Mesodermal cell (in vitro differentiated cells): ENCODE measurements around the gene NSD2.
A peak's percentile ranks its signal among the peaks of the same experiment; 100 is the strongest.

ENCODE experiments used
- H3K27ac ChIP-seq: 2 replicates; pipeline ENCODE4 v1.7.0; 2013; ENCODE audit warnings: mild to moderate bottlenecking, low read depth, low read length, moderate library complexity; ENCODE audit not compliant: severe bottlenecking
- H3K36me3 ChIP-seq: 2 replicates; pipeline ENCODE4 v1.7.1; 2013; ENCODE audit warnings: mild to moderate bottlenecking, low read length, moderate library complexity; ENCODE audit not compliant: control insufficient read depth, insufficient read depth
- H3K4me1 ChIP-seq: one replicate; pipeline ENCODE4 v1.7.1; 2013; ENCODE audit warnings: mild to moderate bottlenecking, low read length; ENCODE audit not compliant: insufficient read depth, control insufficient read depth, poor library complexity, severe bottlenecking
- H3K4me3 ChIP-seq: 2 replicates; pipeline ENCODE4 v1.7.0; 2013; ENCODE audit warnings: low read length, control low read depth, mild to moderate bottlenecking; ENCODE audit not compliant: insufficient read depth, poor library complexity, severe bottlenecking; ENCODE audit errors: extremely low read depth
- H3K9me3 ChIP-seq: 2 replicates; pipeline ENCODE4 v1.7.1; 2013; ENCODE audit warnings: mild to moderate bottlenecking, low read length, moderate library complexity; ENCODE audit not compliant: control insufficient read depth
- WGBS, 2 experiments: methylation state at CpG; one replicate each; pipeline ENCODE4 v1.1.5; 2013; ENCODE audit warnings: missing lambda C conversion rate in 2 of 2; ENCODE audit not compliant: insufficient coverage in 2 of 2; 5-methylcytosine and 5-hydroxymethylcytosine counted together

NSD2 gene

DNA sequence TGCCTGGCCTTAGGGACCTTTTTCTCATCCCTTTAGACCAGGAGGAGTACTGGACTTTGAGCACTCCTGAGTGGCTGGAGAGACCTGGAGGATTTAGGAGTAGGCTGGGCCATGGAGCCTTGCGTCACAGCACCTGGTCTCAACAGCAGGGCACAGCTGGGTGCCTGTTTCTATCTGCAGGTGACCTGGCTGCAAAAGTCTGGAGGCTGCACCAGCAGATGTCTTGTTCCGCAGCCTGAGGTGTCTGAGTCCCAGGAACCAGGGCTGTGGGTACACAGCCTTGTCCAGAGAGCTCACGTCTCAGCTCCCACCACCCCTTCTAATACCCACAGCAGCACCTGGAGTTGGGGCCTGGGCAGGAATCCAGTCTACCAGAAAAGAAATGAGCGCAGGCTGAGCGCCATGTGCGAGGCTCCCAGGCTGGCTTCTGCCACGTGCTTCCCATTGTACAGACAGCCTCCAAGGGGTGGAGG is 5.0 kb upstream of the NSD2 start:
- H3K27ac ChIP-seq, result no peak overlapping the region
- peaks cover 4% of the 10 kb centered on the region for H3K4me1 ChIP-seq

DNA sequence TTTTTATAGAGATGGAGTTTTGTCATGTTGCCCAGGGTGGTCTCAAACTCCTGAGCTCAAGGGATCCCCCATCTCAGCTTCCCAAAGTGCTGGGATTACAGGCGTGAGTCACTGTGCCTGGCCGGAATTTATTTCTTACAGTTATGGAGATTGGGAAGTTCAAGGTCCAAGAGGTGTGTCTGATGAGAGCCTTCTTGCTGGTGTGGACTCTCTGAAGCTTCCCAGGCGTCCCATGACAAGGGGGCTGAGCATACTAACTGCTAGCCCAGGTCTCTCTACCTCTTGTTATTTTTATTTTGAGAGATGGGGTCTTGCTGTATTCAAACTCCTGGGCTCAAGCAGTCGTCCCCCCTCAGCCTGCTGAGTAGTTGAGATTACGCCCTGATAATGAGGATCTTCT is 2.9 kb upstream of the NSD2 start:
- 77 to 78% methylated on average over 4 to 5 of the region's 5 CpGs for WGBS, 2 experiments
- H3K36me3 ChIP-seq, result no peaks in the 10 kb centered on the region
- H3K9me3 ChIP-seq, result no peaks in the 10 kb centered on the region
- H3K4me3 ChIP-seq, result no peak overlapping the region
- H3K27ac ChIP-seq, result no peak overlapping the region
- peaks cover 7% of the 10 kb centered on the region for H3K4me1 ChIP-seq

More for the DNA sequence above, 5.0 kb upstream of the NSD2 start:
- no peaks in the 10 kb centered on the region for H3K9me3 ChIP-seq
- WGBS, 2 experiments, result 91 to 100% methylated on average over 5 to 7 of the region's 7 CpGs
- H3K36me3 ChIP-seq, result no peaks in the 10 kb centered on the region
- H3K4me3 ChIP-seq, result no peak overlapping the region

DNA sequence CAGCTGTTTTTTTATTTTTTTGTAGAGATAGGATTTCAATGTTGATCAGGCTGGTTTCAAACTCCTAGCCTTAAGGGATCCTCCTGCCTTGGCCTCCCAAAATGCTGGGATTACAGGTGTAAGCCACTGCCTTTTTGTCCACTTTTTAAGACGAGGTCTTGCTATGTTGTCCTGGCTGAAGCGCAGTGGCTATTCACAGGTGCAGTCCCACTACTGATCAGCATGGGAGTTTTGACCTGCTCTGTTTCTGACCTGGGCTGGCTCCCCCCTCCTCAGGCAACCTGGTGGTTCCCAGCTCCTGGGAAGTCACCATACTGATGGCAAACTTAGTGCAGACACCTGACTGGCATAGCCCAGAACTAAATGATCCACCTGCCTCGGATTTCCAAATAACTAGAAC is 2.3 kb upstream of the NSD2 start:
- no peaks in the 10 kb centered on the region for H3K9me3 ChIP-seq
- no peak overlapping the region for H3K4me3 ChIP-seq
- H3K4me1 ChIP-seq, result peaks cover 12% of the 10 kb centered on the region
- H3K27ac ChIP-seq, result no peak overlapping the region
- no peaks in the 10 kb centered on the region for H3K36me3 ChIP-seq
- WGBS, 2 experiments, result 96 to 98% methylated on average over 3 of the region's 3 CpGs

DNA sequence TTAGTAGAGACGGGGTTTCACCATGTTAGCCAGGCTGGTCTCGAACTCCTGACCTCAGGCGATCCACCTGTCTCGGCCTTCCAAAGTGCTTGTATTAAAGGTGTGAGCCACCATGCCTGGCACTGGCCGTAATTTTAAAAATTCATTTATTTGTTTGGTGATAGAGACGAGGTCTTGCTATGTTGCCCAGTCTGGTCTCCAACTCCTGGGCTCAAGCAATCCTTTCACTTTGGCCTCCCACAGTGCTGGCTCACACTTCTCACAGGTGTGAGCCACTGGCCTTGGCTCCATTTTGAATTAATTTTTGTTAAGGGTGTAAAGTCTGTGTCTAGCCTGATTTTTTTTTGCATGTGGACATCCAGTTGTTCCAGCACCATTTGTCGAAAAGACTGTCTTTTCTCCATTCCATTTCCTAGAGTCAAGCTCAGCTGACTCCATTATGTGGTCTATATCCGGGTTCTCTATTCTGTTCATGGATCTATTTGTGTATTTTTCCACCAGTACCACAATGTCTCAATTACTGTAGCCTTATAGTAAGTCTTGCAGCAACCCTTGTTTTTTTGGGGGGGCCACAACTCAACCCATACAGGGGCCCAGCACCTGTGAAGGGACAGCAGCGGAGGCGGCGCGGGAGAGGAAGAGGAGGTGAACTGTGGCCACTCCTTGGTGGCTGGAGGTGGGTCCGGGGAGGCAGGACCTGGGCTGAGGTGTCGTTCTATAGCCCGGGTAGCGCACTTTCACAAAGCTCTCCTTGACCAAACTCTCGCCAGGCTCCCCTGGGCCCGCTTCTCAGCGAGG is 1.5 kb upstream of the NSD2 start:
- H3K36me3 ChIP-seq, result peaks cover 6% of the 10 kb centered on the region
- H3K4me1 ChIP-seq, result peaks cover 12% of the 10 kb centered on the region
- 42 to 51% methylated on average over 12 to 16 of the region's 19 CpGs for WGBS, 2 experiments
- no peaks in the 10 kb centered on the region for H3K9me3 ChIP-seq
- peak overlapping the region; percentile 62 for H3K4me3 ChIP-seq
- H3K27ac ChIP-seq, result peak overlapping the region; percentile 94

DNA sequence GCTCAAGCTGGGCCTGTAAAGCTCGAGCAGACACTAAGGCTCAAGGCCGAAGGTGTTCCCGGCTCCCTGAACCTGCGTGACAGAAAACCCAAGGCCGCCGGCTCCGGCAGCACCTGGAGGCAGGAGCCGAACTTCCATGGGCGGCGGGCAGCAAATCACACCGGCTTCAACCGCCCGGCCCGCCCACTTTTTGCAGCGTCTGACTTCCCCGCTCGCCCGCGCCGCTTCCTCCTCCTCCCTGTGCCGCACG is 940 bp upstream of the NSD2 start:
- peaks cover 12% of the 10 kb centered on the region for H3K4me1 ChIP-seq
- 0% methylated on average over 20 to 21 of the region's 22 CpGs for whole genome bisulfite sequencing, 2 experiments

DNA sequence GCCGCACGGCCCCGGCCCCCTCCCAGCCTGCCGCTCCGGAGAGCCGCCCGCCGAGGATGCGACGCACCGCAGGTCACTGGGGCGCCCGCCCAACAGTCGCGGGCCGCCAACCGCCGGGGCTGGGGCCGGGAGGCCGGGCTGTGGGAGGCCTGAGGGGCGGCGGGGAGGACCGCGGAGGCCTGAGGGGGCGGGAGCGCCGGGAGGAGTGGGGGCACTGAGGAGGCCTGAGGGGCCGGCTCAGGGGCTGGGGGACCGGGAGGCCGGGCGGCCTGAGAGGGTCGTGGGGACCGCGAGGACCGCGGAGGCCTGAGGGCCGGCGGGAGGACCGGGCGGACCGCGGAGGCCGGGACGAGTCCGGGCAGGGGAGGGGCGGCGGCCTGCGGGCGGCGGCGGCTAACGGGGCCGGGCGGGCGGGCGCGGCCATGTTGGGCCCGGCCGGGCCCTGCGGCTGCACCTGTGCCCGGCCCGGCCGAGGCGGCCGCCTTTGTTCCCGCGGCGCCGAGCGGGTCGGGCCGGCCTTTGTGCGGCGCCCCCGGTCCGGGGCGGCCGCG is 353 bp downstream of the NSD2 start:
- H3K4me3 ChIP-seq, result peak overlapping the region; percentile 82
- peaks cover 12% of the 10 kb centered on the region for H3K4me1 ChIP-seq
- peaks cover 9% of the 10 kb centered on the region for H3K36me3 ChIP-seq
- peak overlapping the region; percentile 88 for H3K27ac ChIP-seq
- WGBS, 2 experiments, result 0% methylated on average over 45 to 57 of the region's 79 CpGs
- no peaks in the 10 kb centered on the region for H3K9me3 ChIP-seq

More for the DNA sequence above, 940 bp upstream of the NSD2 start:
- Histone ChIP-seq H3K4me3 (peak overlapping the region; percentile 62), H3K9me3 (no peaks in the 10 kb centered on the region), H3K27ac (peak overlapping the region; percentile 94), H3K36me3 (peaks cover 9% of the 10 kb centered on the region)

DNA sequence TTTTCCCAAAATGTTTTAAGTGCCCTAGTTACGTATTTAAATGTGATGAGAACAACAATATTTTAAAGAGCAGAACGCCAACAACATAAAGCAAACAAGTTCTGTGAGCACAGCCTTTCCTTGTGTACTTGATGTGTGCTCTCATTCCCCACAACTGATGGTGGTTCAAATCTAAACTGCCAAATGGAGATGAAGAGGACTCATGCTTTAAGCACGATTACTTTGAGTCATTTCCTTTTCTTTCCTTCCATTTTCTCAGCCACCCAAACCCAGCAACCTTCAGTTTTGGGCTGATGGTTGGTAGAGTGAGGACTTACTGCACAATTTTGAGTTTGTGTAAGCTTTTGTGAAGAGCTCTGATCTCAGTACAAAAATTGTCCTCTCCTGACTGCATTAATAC is 1.7 kb downstream of the NSD2 start:
- Histone ChIP-seq H3K27ac (no peak overlapping the region), H3K4me3 (peak overlapping the region; percentile 82), H3K36me3 (peaks cover 13% of the 10 kb centered on the region), H3K4me1 (peaks cover 14% of the 10 kb centered on the region), H3K9me3 (no peaks in the 10 kb centered on the region)
- 50 to 70% methylated on average over 1 to 2 of the region's 3 CpGs for WGBS, 2 experiments

DNA sequence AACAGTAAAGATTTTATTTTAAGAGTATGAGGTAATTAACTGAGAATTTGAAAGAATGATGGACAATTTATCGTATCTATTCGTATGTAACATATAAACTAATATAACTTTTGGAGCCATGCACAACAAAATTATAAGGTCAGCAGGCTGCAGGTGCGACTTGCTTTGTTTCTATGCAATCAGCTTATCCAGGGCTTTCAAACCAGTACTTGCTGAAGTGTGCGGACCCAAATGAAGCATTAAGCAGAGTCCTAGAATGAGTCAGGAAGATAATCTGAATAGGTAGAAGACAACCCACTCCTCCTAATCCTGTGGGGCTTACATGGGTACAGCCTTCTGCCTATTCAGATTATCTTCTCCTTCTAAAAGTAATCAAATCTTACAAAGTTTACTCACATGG is 2.1 kb downstream of the NSD2 start:
- Histone ChIP-seq H3K27ac (no peak overlapping the region), H3K4me1 (peaks cover 16% of the 10 kb centered on the region), H3K36me3 (peaks cover 13% of the 10 kb centered on the region), H3K9me3 (no peaks in the 10 kb centered on the region), H3K4me3 (peak overlapping the region; percentile 82)
- 95% methylated on average over 4 of the region's 4 CpGs; no CpG with 5 or more reads in 1 of the 2 experiments for WGBS, 2 experiments

DNA sequence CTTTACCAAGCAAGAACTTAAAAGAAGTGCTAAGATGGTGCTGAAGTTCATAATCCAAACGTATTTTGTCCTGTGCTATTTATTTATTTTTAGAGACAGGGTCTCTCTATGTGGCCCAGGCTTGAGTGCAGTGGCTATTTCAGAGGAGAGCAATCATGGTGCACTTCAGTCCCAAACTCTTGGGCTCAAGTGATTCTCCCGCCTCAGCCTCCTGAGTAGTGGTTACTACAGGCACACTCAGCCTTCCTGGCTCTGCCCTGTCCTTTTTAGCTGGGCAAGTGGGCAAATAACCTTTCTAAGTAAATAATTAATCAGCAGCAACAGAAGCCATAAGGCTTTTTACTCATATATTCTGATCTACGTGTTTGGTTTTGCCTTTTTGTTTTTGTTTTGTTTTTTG is 2.6 kb downstream of the NSD2 start:
- no peak overlapping the region for H3K4me3 ChIP-seq
- WGBS, 2 experiments, result 87 to 100% methylated on average over 1 to 3 of the region's 3 CpGs
- H3K27ac ChIP-seq, result no peak overlapping the region

DNA sequence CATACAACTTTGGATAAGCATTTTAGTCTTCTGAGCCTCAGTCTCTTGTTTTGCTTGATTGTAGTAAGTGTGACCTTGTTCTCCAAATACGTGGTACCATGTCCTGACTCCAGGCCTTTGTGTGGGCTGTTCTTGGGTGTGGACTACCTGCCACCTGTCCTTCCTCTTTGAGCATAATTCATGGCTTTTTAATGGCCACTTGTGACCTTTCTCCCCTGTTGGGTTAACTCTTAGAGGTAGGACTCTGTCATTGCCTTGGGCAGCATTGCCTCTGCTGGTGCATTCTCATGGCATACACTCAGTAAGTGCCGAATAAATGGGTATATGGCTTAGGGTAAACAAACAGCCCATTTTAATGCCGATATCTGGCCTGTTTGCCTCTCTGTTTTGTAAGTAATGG is 3.0 kb downstream of the NSD2 start:
- Histone ChIP-seq H3K4me3 (no peak overlapping the region), H3K36me3 (peaks cover 20% of the 10 kb centered on the region), H3K9me3 (no peaks in the 10 kb centered on the region), H3K4me1 (peaks cover 20% of the 10 kb centered on the region), H3K27ac (no peak overlapping the region)
- WGBS, 2 experiments, result 90% methylated on average over 3 of the region's 3 CpGs; no CpG with 5 or more reads in 1 of the 2 experiments

More for the DNA sequence above, 2.6 kb downstream of the NSD2 start:
- Histone ChIP-seq H3K36me3 (peaks cover 18% of the 10 kb centered on the region), H3K4me1 (peaks cover 20% of the 10 kb centered on the region), H3K9me3 (no peaks in the 10 kb centered on the region)

DNA sequence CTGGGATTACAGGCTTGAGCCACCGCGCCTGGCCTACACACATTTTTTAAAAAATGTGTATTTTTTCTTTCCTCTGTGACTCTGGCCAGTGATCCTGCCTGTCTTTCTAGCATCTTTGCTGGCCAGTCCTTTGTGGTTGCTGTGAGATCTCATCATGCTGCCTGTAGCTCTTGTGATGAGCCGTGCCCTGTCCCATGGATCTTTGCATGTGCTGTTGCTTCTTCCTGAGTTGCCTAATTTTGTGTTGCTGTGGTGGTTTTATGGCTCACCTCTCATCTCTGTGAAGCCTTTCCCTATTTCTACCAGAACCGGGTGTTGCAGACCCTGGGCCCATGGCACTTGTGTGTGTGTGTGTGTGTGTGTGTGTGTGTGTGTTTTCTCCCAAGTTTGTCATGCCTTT is 8.3 kb downstream of the NSD2 start:
- Histone ChIP-seq H3K4me1 (peaks cover 8% of the 10 kb centered on the region), H3K4me3 (no peak overlapping the region), H3K9me3 (no peaks in the 10 kb centered on the region), H3K27ac (no peak overlapping the region), H3K36me3 (peaks cover 20% of the 10 kb centered on the region)
- 65% methylated on average over 2 of the region's 4 CpGs; no CpG with 5 or more reads in 1 of the 2 experiments for WGBS, 2 experiments
